Skeletal muscle tissue (tissue), 4 donors: ENCODE measurements around the gene HSPH1. TPM values are rescaled to one million over a fixed set of nuclear protein-coding genes. Genes with fewer than 3 reads are reported as not detected.
"Not testable (repeated sequence)": the region's sequence is repeated elsewhere in the genome, so short reads cannot be mapped to it uniquely, and the experiment has no call there.

ENCODE experiments used
- H3K27ac ChIP-seq: one replicate; pipeline ENCODE4 v1.7.0; 2013; ENCODE audit warnings: mild to moderate bottlenecking, low read depth, low read length, inconsistent platforms
- H3K27me3 ChIP-seq, 3 donors: one replicate each; pipeline ENCODE4 v1.7.0; 2013; ENCODE audit warnings: low read length in 3 of 3; ENCODE audit not compliant: control insufficient read depth in 3 of 3, insufficient read depth in 3 of 3
- H3K36me3 ChIP-seq, 3 donors: one replicate each; pipeline ENCODE4 v1.7.0; 2013; ENCODE audit warnings: low read length in 3 of 3; ENCODE audit not compliant: control insufficient read depth in 3 of 3, insufficient read depth in 3 of 3
- H3K4me1 ChIP-seq, 3 donors: one replicate each; pipeline ENCODE4 v1.7.0; 2013; ENCODE audit warnings: low read length in 3 of 3, mild to moderate bottlenecking in 3 of 3; ENCODE audit not compliant: control insufficient read depth in 3 of 3, insufficient read depth in 3 of 3
- H3K4me3 ChIP-seq, 3 donors: one replicate each; pipeline ENCODE4 v1.7.0; 2013; ENCODE audit warnings: low read length in 3 of 3
- H3K9ac ChIP-seq, 3 donors: one replicate each; pipeline ENCODE4 v1.7.0; 2013; ENCODE audit warnings: low read length in 3 of 3, mild to moderate bottlenecking in 3 of 3, moderate library complexity in 2 of 3, low read depth in 1 of 3
- H3K9me3 ChIP-seq, 3 donors: one replicate each; pipeline ENCODE4 v1.7.0; 2013; ENCODE audit warnings: low read length in 3 of 3; ENCODE audit not compliant: control insufficient read depth in 3 of 3
- total RNA-seq: library from RNA; depleted of rRNA; stranded (reverse); fragments of >200 nt; gene quantifications from one replicate; pipeline ENCODE4 v1.2.3, GENCODE V29; 2014
- donor health status: Osteomylitis.

Gene HSPH1
- total RNA-seq, 1 donor from 2014 or later, result 35.0 TPM

DNA sequence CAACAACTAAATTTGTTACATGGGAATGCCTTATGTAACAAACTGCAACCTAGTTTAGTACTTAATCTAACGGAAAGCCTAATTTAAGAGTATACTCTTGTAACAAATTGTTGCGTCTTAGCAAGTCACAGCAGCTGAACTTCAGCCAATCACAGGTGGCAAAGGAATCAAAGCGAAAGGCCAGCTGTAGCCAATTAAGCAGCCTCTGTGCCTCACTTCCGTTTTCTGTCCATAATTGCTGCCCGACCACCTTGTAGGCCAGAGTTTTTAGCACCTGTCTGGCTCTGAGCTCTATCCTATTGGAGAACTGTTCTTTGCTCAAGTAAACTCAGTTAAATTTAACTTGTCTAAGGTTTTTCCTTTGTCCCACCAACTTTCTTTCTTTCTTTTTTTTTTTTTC lies 18.1 kb upstream of the HSPH1 start:
- H3K4me1 ChIP-seq, result peaks cover 10 to 18% (median 13%) of the 10 kb centered on the region in 3 donors
- no peak overlapping the region for H3K4me3 ChIP-seq
- H3K36me3 ChIP-seq, result no peaks in the 10 kb centered on the region
- no peak overlapping the region for H3K27ac ChIP-seq
- H3K27me3 ChIP-seq, result no peaks in the 10 kb centered on the region
- H3K9me3 ChIP-seq, result no peaks in the 10 kb centered on the region
- no peak overlapping the region for H3K9ac ChIP-seq

DNA sequence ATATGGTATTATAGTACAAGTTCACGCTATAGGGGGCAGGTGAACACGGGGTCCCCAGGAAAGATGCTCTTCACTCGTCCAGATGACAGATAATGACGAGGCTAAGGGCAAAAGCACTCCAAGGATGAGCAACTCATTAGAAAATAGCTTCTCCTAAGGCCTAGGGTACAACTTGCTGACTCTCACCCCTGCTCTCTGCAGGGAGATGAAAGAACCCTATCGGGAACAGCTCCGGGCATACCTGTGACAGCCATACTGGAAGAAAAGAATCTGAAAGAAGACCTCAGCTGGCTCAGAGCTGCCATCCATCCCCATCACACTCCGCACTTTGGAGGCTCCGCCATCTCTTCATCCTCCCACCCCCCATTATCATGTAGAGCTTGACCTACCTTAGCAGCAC lies 17.5 kb upstream of the HSPH1 start:
- no peak overlapping the region for H3K27ac ChIP-seq
- no peaks in the 10 kb centered on the region for H3K36me3 ChIP-seq
- H3K9ac ChIP-seq, result no peak overlapping the region
- H3K4me3 ChIP-seq, result no peak overlapping the region
- peaks cover 10 to 18% (median 13%) of the 10 kb centered on the region in 3 donors for H3K4me1 ChIP-seq
- no peaks in the 10 kb centered on the region for H3K9me3 ChIP-seq
- H3K27me3 ChIP-seq, result no peaks in the 10 kb centered on the region

DNA sequence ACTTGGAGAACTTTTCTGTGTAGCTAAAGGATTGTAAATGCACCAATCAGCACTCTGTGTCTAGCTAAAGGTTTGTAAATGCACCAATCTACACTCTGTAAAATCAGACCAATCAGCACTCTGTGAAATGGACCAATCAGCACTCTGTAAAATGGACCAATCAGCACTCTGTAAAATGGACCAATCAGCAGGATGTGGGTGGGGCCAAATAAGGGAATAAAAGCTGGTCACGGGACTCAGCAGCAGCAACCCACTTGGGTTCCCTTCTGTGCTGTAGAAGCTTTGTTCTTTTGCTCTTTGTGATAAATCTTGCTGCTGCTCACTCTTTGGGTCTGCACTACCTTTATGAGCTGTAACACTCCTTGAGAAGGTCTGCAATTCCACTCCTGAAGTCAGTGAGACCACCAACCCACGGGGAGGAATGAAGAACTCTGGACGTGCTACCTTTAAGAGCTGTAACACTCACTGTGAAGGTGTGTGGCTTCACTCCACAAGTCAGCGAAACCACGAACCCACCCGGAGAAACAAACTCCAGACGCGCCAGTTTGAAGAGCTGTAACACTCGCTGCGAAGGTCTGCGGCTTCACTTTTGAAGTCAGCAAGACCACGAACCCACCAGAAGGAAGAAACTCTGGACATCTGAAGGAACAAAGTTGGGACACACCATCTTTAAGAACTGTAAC lies 16.2 kb upstream of the HSPH1 start:
- not testable (repeated sequence) for H3K4me3 ChIP-seq, H3K27me3 ChIP-seq, H3K27ac ChIP-seq, H3K36me3 ChIP-seq, H3K9ac ChIP-seq, H3K9me3 ChIP-seq
- H3K4me1 ChIP-seq, result peaks cover 10 to 18% (median 13%) of the 10 kb centered on the region in 3 donors

DNA sequence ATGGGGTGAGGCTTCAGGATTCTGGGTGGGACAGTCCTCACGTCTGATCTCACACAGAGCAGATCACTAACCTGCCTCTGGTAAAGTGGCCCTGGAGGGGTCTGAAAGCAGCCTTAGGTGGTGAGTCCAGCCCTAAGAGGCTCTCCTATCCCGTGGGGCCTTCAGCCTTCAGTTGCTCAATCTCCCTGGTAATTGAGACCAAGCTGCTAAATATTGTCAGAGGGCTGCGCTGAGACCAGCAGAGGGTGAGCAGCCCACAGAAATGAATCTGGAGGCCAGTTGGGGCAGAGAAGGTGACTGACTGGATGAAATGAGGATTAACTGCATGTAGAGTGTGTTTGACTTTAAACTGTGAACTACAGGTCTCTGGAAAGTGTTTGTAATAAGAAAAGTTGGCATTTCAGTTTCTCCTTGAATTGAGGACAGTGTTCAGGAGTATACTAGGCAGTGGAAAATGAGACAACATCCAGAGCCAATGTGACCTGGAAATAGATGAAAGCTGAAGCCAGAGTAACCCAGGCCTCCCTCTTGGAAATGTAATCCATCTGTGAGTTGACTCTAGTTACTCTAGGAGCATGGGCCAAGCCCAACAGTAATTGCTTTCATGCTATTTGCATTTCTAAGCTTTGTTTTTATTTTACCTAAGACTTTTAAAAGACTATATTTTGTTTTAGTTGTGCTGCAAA lies 14.3 kb upstream of the HSPH1 start:
- H3K36me3 ChIP-seq, result no peaks in the 10 kb centered on the region
- H3K27me3 ChIP-seq, result no peaks in the 10 kb centered on the region
- peak overlapping the region in 2 of 3 donors; percentile 16 to 20 for H3K4me3 ChIP-seq
- H3K27ac ChIP-seq, result peak overlapping the region; percentile 73
- H3K4me1 ChIP-seq, result peaks cover 10 to 18% (median 13%) of the 10 kb centered on the region in 3 donors
- H3K9me3 ChIP-seq, result no peaks in the 10 kb centered on the region
- H3K9ac ChIP-seq, result peak overlapping the region in 1 of 3 donors; percentile 35

DNA sequence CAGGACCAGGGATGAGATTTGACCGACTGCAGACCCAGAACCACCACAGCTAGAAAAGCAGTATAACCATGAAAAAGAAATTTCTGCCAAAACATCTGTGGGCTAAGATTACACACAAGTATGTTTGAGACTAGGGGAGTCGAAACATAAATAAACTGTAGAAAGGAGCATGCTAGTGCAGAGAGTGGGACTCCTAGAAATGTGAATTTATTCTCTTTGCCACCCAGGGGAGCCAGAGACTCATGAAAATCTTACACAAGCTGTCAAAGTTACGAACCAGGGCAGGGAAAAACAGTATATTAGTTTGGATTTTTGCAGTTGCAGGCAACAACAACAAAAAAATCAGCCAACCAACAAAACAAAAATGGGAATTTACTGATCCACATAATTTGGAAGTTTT lies 12.3 kb upstream of the HSPH1 start:
- no peak overlapping the region for H3K27ac ChIP-seq

DNA sequence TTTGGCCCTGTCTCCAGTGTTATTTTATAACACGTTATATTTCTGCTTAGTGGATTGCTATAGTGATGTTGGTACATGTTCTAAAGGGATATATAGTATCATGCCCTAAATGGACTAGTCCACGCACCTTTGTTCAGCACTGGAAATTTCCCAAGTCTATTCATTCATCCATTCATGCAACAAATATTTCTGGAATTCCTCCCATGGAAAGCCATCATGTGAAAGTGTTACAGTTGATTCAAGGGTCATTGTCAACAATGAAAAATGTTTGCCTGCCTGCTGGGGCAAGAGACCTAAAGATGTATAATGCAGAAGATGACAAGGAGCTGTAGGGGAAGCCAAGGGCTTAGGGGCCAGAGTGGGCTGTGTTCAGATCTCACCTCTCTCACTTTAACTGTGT lies 10.8 kb upstream of the HSPH1 start:
- Histone ChIP-seq H3K4me1 (peaks cover 10 to 18% (median 13%) of the 10 kb centered on the region in 3 donors), H3K36me3 (no peaks in the 10 kb centered on the region), H3K9ac (no peak overlapping the region), H3K27me3 (no peaks in the 10 kb centered on the region), H3K4me3 (no peak overlapping the region), H3K9me3 (no peaks in the 10 kb centered on the region), H3K27ac (no peak overlapping the region)

More for the DNA sequence above, 12.3 kb upstream of the HSPH1 start:
- no peak overlapping the region for H3K9ac ChIP-seq
- no peaks in the 10 kb centered on the region for H3K27me3 ChIP-seq
- H3K4me1 ChIP-seq, result peaks cover 10 to 18% (median 13%) of the 10 kb centered on the region in 3 donors
- H3K9me3 ChIP-seq, result no peaks in the 10 kb centered on the region
- no peaks in the 10 kb centered on the region for H3K36me3 ChIP-seq
- no peak overlapping the region for H3K4me3 ChIP-seq

DNA sequence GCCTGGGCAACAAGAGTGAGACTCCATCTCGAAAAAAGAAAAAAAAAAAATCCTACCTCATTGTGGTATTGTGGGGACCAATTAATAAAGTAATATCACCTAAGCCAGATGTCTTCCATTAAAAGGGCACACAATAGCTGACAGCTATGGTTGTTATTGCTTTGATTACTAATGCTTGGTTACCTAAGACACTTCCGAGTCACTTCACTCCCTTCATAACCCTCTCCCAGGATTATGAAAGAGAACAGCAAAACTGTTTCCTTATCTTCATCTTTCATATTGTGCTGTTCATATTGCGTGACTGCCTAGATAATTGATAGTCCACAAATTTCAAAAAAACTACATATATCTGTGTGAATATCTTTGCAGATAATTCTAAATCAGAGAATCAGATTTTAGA lies 10.3 kb upstream of the HSPH1 start:
- Histone ChIP-seq H3K4me3 (no peak overlapping the region), H3K27me3 (no peaks in the 10 kb centered on the region), H3K9ac (no peak overlapping the region), H3K9me3 (no peaks in the 10 kb centered on the region), H3K27ac (no peak overlapping the region), H3K36me3 (no peaks in the 10 kb centered on the region), H3K4me1 (peaks cover 10 to 15% (median 13%) of the 10 kb centered on the region in 3 donors)

DNA sequence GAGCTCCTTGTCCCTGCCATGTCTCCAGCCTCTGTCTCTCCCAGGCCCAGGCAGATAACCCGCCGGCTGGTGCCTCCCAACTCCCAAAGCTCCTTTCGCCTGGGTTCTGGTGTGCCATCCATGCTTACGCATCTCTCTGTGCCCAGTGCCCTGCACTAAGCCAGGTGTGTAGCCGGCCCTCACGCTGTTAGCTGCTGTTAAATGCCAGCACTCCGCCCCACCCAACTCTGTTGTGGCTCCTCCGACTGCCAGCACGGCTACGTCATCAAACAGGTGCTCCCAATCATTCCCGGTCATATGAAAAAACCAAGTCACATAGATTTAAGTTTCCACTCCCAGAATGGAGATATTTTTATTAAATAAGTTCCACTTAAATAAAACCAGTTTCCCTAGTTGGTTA lies 7.0 kb upstream of the HSPH1 start:
- Histone ChIP-seq H3K9me3 (no peaks in the 10 kb centered on the region), H3K27me3 (no peaks in the 10 kb centered on the region), H3K9ac (no peak overlapping the region), H3K27ac (no peak overlapping the region), H3K36me3 (no peaks in the 10 kb centered on the region), H3K4me1 (peaks cover 0 to 10% (median 2%) of the 10 kb centered on the region in 3 donors), H3K4me3 (no peak overlapping the region)

DNA sequence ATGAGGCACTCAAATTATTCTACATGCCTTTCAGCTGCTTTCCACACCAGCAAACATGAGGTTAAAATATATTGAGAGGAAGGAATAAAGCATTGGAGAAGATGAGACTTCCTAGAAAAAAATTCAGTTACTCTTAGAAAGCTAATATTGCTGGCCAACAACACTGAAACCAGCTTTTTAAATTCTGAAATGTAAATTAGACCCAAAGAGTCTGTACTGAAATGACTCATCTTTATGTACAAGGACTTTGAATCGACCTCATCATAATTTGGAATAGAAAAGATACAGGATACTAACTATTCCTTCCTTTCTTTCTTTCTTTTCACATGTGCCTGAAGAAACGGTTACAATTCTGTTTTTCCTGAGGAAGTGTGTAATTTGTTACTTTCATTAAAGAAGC lies 6.5 kb upstream of the HSPH1 start:
- Histone ChIP-seq H3K4me1 (peaks cover 0 to 10% (median 8%) of the 10 kb centered on the region in 3 donors), H3K9me3 (no peaks in the 10 kb centered on the region), H3K27me3 (no peaks in the 10 kb centered on the region), H3K27ac (no peak overlapping the region), H3K9ac (no peak overlapping the region), H3K36me3 (no peaks in the 10 kb centered on the region), H3K4me3 (no peak overlapping the region)

DNA sequence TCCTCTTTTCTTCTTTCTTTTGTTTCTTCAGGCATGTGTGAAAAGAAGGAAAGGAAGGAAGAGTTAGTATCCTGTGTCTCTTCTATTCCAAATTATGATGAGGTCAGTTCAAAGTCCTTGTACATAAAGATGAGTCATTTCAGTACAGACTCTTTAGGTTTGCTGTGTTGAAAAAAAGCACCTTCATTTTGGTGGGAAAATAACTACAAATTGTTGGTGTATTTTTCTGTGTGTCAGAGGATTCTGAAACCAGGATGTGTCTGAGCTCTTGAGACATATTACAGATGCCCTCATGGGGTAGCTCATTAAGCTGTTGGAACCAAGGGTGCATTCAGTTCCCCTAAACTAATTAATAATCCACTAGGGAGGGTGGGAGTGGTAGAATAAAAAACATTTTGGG lies 5.8 kb upstream of the HSPH1 start:
- peaks cover 4 to 17% (median 14%) of the 10 kb centered on the region in 3 donors for H3K4me1 ChIP-seq
- H3K27ac ChIP-seq, result no peak overlapping the region
- no peak overlapping the region for H3K9ac ChIP-seq
- no peaks in the 10 kb centered on the region for H3K9me3 ChIP-seq
- H3K27me3 ChIP-seq, result no peaks in the 10 kb centered on the region
- no peaks in the 10 kb centered on the region for H3K36me3 ChIP-seq
- H3K4me3 ChIP-seq, result no peak overlapping the region
